WI38 (cell line): ENCODE measurements around the gene CCDC175.

ENCODE experiments used
- H3K4me3 ChIP-seq: 2 replicates; pipeline ENCODE4 v1.5.1; 2011; ENCODE audit warnings: low read depth, mild to moderate bottlenecking, control low read depth, low read length
- CTCF ChIP-seq: IDR thresholded peaks from 2 replicates; pipeline ENCODE4 v1.5.1; 2012; ENCODE audit warnings: low read depth, mild to moderate bottlenecking, control low read depth, low read length

The CCDC175 gene

GRCh38 chr14:59474172-59474571 lies 102.4 kb downstream of the CCDC175 start:
- no peak for TF ChIP-seq CTCF

GRCh38 chr14:59465316-59466135 lies 111.1 kb downstream of the CCDC175 start, which contains the start of gene GPR135:
GPR135 (minus strand) TSS chr14:59465380; CDS start chr14:59465226, 154 bp downstream.
- H3K4me3 ChIP-seq = peak within 1 kb of the TSS; percentile 53
- no peak for TF ChIP-seq CTCF

More at GRCh38 chr14:59474172-59474571, 102.4 kb downstream of the CCDC175 start:
- H3K4me3 ChIP-seq = no peak overlapping the region

GRCh38 chr14:59464486-59465315 lies 111.9 kb downstream of the CCDC175 start:
- H3K4me3 ChIP-seq = peak overlapping the region; percentile 53

GRCh38 chr14:59463787-59464485 lies 112.7 kb downstream of the CCDC175 start:
- peak overlapping the region; percentile 53 for H3K4me3 ChIP-seq
- TF ChIP-seq CTCF = no peak

More at GRCh38 chr14:59464486-59465315, 111.9 kb downstream of the CCDC175 start:
- TF ChIP-seq CTCF = no peak

DNA sequence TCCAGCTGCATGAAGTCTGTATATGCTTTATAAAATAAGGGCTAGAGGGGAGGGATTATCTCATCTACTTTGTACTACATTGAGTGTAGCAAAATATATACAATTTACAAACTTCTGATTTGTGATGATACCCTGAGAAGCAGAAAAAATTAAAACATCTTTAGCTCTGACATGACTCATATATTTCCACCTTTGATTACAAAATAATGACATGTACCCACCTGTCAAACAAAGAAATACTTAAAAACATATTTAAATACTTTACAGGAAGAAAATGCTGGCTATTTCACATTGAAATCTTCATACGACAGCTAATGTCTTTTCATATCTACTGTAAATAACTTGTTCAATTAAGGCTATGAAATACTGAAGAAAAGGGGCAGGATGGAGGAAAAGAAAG lies 114.7 kb downstream of the CCDC175 start:
- TF ChIP-seq CTCF = no peak
- no peak overlapping the region for H3K4me3 ChIP-seq

GRCh38 chr14:59460378-59460777 lies 116.2 kb downstream of the CCDC175 start:
- H3K4me3 ChIP-seq = no peak overlapping the region

More at GRCh38 chr14:59460378-59460777, 116.2 kb downstream of the CCDC175 start:
- no peak for TF ChIP-seq CTCF
